ENCODE results near the gene VSIG4.
"Not testable (repeated sequence)": the region's sequence is repeated elsewhere in the genome, so short reads cannot be mapped to it uniquely, and the experiment has no call there.

VSIG4 gene

GRCh38 chrX:66007851-66008250, 32.0 kb downstream of the VSIG4 start:
- no peak for DNase-seq

- DNase-seq: no peak
Measured at GRCh38 chrX:66005830-66006449, 33.9 kb downstream of the VSIG4 start.

GRCh38 chrX:66004928-66005829, 34.7 kb downstream of the VSIG4 start:
- no peak for DNase-seq

- no peak for DNase-seq
Measured at GRCh38 chrX:66002824-66003680, 36.8 kb downstream of the VSIG4 start.

- DNase-seq: no peak
Measured at GRCh38 chrX:66001596-66001995, 38.3 kb downstream of the VSIG4 start.

GRCh38 chrX:66000628-66001272, 39.1 kb downstream of the VSIG4 start:
- DNase-seq: no peak

GRCh38 chrX:66000178-66000577, 39.7 kb downstream of the VSIG4 start:
- no peak for DNase-seq

- no peak for DNase-seq
Measured at GRCh38 chrX:65999563-66000148, 40.2 kb downstream of the VSIG4 start.

GRCh38 chrX:65999029-65999562, 40.8 kb downstream of the VSIG4 start:
- no peak for DNase-seq

GRCh38 chrX:65997978-65998717, 41.7 kb downstream of the VSIG4 start:
- DNase-seq: no peak

- DNase-seq: no peak
Measured at GRCh38 chrX:65994519-65995506, 45.1 kb downstream of the VSIG4 start.

GRCh38 chrX:65993915-65994460, 45.9 kb downstream of the VSIG4 start:
- no peak for DNase-seq

GRCh38 chrX:65993332-65993731, 46.5 kb downstream of the VSIG4 start:
- no peak for DNase-seq

GRCh38 chrX:65990702-65991101, 49.2 kb downstream of the VSIG4 start:
- no peak for DNase-seq

- DNase-seq: no peak
Measured at GRCh38 chrX:65987811-65988210, 52.1 kb downstream of the VSIG4 start.

GRCh38 chrX:65985922-65986588, 53.8 kb downstream of the VSIG4 start:
- DNase-seq: peak; percentile 18

- DNase-seq: no peak
Measured at GRCh38 chrX:65985211-65985610, 54.7 kb downstream of the VSIG4 start.

GRCh38 chrX:65977161-65977560, 62.7 kb downstream of the VSIG4 start:
- DNase-seq: not testable (repeated sequence)

GRCh38 chrX:65976161-65976560, 63.7 kb downstream of the VSIG4 start:
- no peak for DNase-seq
